Fibroblast of villous mesenchyme (primary cell): ENCODE results near the gene DNMT3B. TPM values are rescaled to one million over a fixed set of nuclear protein-coding genes. Genes with fewer than 3 reads are reported as not detected.

ENCODE experiments used
- DNase-seq: peaks from one replicate; pipeline ENCODE4 v3.0.0-alpha.2; 2010; ENCODE audit warnings: low read depth
- H3K4me3 ChIP-seq: 2 replicates; pipeline ENCODE4 v1.5.1; 2011; ENCODE audit warnings: low read depth, mild to moderate bottlenecking, low read length
- CTCF ChIP-seq: IDR thresholded peaks from 2 replicates; pipeline ENCODE4 v1.5.1; 2012; ENCODE audit warnings: low read depth, mild to moderate bottlenecking, low read length; ENCODE audit not compliant: insufficient read depth
- total RNA-seq: library from RNA; depleted of rRNA; stranded (reverse); fragments of >200 nt; gene quantifications from 2 replicates; pipeline ENCODE4 v1.2.3, GENCODE V29; 2012

DNMT3B gene
- total RNA-seq, 1 donor: 3.5 TPM

- TF ChIP-seq CTCF: no peak
Measured at GRCh38 chr20:32834972-32835371, 72.8 kb downstream of the DNMT3B start.

GRCh38 chr20:32837157-32837556 lies 75.0 kb downstream of the DNMT3B start:
- no peak for DNase-seq
- H3K4me3 ChIP-seq: no peak overlapping the region
- no peak for TF ChIP-seq CTCF

More at GRCh38 chr20:32834972-32835371, 72.8 kb downstream of the DNMT3B start:
- DNase-seq: no peak
- H3K4me3 ChIP-seq: no peak overlapping the region

GRCh38 chr20:32839227-32839981 lies 77.2 kb downstream of the DNMT3B start:
- DNase-seq: no peak
- no peak overlapping the region for H3K4me3 ChIP-seq
- TF ChIP-seq CTCF: no peak

GRCh38 chr20:32839982-32840285 lies 77.7 kb downstream of the DNMT3B start:
- no peak for TF ChIP-seq CTCF
- DNase-seq: no peak
- no peak overlapping the region for H3K4me3 ChIP-seq

GRCh38 chr20:32841174-32841573 lies 79.0 kb downstream of the DNMT3B start:
- no peak for TF ChIP-seq CTCF
- no peak overlapping the region for H3K4me3 ChIP-seq
- no peak for DNase-seq

GRCh38 chr20:32841632-32842031 lies 79.4 kb downstream of the DNMT3B start:
- no peak for TF ChIP-seq CTCF
- DNase-seq: no peak
- no peak overlapping the region for H3K4me3 ChIP-seq

GRCh38 chr20:32842688-32843524 lies 80.7 kb downstream of the DNMT3B start:
- no peak for TF ChIP-seq CTCF

More at GRCh38 chr20:32842688-32843524, 80.7 kb downstream of the DNMT3B start:
- no peak overlapping the region for H3K4me3 ChIP-seq
- no peak for DNase-seq
